Measurements from ENCODE around the gene NLRC5.

DNA sequence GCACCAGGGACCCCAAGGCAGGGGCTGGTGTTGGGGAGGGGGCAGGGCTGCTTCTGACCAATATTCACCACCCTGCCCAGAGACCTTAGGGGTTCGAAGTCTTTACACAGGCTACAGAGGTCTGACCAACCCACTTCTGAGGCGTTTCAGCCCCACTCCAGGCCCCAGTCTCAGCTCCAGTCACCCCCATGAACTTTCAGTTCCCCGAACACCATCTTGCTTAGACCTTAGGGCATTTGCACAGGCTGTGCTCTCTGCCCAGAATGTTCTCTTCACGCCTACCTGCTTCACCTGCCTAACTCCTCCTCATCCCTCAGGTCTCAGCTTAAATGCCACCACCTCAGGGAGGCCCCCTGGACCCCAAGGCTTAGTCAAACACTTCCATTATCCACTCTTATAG lies 77.3 kb downstream of the NLRC5 start:
- TF ChIP-seq, protein P1, sequence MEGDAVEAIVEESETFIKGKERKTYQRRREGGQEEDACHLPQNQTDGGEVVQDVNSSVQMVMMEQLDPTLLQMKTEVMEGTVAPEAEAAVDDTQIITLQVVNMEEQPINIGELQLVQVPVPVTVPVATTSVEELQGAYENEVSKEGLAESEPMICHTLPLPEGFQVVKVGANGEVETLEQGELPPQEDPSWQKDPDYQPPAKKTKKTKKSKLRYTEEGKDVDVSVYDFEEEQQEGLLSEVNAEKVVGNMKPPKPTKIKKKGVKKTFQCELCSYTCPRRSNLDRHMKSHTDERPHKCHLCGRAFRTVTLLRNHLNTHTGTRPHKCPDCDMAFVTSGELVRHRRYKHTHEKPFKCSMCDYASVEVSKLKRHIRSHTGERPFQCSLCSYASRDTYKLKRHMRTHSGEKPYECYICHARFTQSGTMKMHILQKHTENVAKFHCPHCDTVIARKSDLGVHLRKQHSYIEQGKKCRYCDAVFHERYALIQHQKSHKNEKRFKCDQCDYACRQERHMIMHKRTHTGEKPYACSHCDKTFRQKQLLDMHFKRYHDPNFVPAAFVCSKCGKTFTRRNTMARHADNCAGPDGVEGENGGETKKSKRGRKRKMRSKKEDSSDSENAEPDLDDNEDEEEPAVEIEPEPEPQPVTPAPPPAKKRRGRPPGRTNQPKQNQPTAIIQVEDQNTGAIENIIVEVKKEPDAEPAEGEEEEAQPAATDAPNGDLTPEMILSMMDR (IDR thresholded peaks at IDR 0.05) = no peak
- TF ChIP-seq EP300 (IDR thresholded peaks at IDR 0.05) = no peak

All from esophagus muscularis mucosa (tissue), 3 donors.